ENCODE measurements around the gene BTN3A1. TPM values are rescaled to one million over a fixed set of nuclear protein-coding genes. Genes with fewer than 3 reads are reported as not detected.
A peak's percentile ranks its signal among the peaks of the same experiment; 100 is the strongest.

The BTN3A1 gene
- total and polyA plus RNA-seq, 8 donors: 3.4 to 76.5 (median 16.4) TPM

DNA sequence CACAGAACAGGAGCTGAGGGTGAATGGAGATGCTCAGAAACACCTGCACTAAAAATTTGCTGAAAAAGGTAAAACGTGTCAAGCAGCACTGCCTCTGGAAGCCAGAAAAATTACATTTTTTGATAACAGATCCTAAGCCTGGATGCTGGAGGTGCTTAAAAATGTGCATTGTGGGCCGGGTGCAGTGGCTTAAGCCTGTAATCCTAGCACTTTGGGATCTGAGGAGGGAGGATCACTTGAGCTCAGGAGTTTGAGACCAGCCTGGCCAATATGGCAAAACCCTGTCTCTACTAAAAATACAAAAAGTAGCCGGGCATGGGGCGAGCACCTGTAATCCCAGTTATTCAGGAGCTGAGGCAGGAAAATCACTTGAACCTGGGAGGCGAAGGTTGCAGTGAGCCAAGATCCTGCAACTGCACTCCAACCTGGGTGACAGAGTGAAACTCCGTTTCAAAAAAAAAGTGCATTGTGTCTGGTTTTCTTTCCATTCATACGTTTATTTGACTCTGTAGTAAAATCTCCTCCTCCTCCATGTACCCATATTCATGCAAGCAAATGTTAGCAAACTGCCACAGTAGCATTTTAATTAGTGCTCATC lies 587 bp upstream of the BTN3A1 start:
- H3K27me3 ChIP-seq: no peaks in the 10 kb centered on the region
- intact Hi-C loops (cut with DNase I; ENCODE audit: low total_unique reads): no loop called here
- no peak for DNase-seq
- peak overlapping the region; percentile 27 to 94 (median 90) for H3K27ac ChIP-seq
- peaks cover 0 to 36% (median 28%) of the 10 kb centered on the region in 4 donors for H3K4me1 ChIP-seq
- peak overlapping the region; percentile 53 to 66 (median 65) for H3K4me3 ChIP-seq
- peaks cover 0 to 7% (median 2%) of the 10 kb centered on the region in 4 donors for H3K36me3 ChIP-seq
- H3K9me3 ChIP-seq: no peaks in the 10 kb centered on the region
- TF ChIP-seq POLR2A (IDR thresholded peaks at IDR 0.05) (no peak), EP300 (IDR thresholded peaks at IDR 0.05) (no peak), POLR2AphosphoS5 (IDR thresholded peaks at IDR 0.05) (no peak)
- TF ChIP-seq, protein P1, sequence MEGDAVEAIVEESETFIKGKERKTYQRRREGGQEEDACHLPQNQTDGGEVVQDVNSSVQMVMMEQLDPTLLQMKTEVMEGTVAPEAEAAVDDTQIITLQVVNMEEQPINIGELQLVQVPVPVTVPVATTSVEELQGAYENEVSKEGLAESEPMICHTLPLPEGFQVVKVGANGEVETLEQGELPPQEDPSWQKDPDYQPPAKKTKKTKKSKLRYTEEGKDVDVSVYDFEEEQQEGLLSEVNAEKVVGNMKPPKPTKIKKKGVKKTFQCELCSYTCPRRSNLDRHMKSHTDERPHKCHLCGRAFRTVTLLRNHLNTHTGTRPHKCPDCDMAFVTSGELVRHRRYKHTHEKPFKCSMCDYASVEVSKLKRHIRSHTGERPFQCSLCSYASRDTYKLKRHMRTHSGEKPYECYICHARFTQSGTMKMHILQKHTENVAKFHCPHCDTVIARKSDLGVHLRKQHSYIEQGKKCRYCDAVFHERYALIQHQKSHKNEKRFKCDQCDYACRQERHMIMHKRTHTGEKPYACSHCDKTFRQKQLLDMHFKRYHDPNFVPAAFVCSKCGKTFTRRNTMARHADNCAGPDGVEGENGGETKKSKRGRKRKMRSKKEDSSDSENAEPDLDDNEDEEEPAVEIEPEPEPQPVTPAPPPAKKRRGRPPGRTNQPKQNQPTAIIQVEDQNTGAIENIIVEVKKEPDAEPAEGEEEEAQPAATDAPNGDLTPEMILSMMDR (IDR thresholded peaks at IDR 0.05): no peak
- WGBS, 5 donors: 32 to 39% (median 35%) methylated on average over 7 of the region's 7 CpGs

GRCh38 chr6:26403893-26404292 lies 1.8 kb downstream of the BTN3A1 start:
- Histone ChIP-seq H3K27ac (no peak overlapping the region), H3K36me3 (peaks cover 0 to 31% (median 26%) of the 10 kb centered on the region in 4 donors), H3K9me3 (no peaks in the 10 kb centered on the region), H3K4me1 (peaks cover 0 to 43% (median 30%) of the 10 kb centered on the region in 4 donors), H3K4me3 (peak overlapping the region in 1 of 4 donors; percentile 66), H3K27me3 (no peaks in the 10 kb centered on the region)
- DNase-seq: no peak
- intact Hi-C loops (cut with DNase I; ENCODE audit: low total_unique reads): no loop called here
- TF ChIP-seq EP300 (IDR thresholded peaks at IDR 0.05): no peak
- no peak for TF ChIP-seq POLR2A (IDR thresholded peaks at IDR 0.05)
- TF ChIP-seq, protein P1 (IDR thresholded peaks at IDR 0.05): no peak
- no peak for TF ChIP-seq POLR2AphosphoS5 (IDR thresholded peaks at IDR 0.05)
- WGBS, 5 donors: 61 to 66% (median 63%) methylated on average over 3 of the region's 3 CpGs

GRCh38 chr6:26404546-26404945 lies 2.5 kb downstream of the BTN3A1 start:
- 82 to 92% (median 90%) methylated on average over 3 of the region's 3 CpGs for WGBS, 5 donors
- Histone ChIP-seq H3K27me3 (no peaks in the 10 kb centered on the region), H3K9me3 (no peaks in the 10 kb centered on the region), H3K36me3 (peaks cover 0 to 38% (median 32%) of the 10 kb centered on the region in 4 donors), H3K4me3 (no peak overlapping the region), H3K4me1 (peaks cover 0 to 43% (median 30%) of the 10 kb centered on the region in 4 donors), H3K27ac (no peak overlapping the region)
- TF ChIP-seq POLR2A (IDR thresholded peaks at IDR 0.05): no peak
- TF ChIP-seq POLR2AphosphoS5 (IDR thresholded peaks at IDR 0.05): no peak
- no peak for DNase-seq
- intact Hi-C loops (cut with DNase I; ENCODE audit: low total_unique reads): no loop called here

DNA sequence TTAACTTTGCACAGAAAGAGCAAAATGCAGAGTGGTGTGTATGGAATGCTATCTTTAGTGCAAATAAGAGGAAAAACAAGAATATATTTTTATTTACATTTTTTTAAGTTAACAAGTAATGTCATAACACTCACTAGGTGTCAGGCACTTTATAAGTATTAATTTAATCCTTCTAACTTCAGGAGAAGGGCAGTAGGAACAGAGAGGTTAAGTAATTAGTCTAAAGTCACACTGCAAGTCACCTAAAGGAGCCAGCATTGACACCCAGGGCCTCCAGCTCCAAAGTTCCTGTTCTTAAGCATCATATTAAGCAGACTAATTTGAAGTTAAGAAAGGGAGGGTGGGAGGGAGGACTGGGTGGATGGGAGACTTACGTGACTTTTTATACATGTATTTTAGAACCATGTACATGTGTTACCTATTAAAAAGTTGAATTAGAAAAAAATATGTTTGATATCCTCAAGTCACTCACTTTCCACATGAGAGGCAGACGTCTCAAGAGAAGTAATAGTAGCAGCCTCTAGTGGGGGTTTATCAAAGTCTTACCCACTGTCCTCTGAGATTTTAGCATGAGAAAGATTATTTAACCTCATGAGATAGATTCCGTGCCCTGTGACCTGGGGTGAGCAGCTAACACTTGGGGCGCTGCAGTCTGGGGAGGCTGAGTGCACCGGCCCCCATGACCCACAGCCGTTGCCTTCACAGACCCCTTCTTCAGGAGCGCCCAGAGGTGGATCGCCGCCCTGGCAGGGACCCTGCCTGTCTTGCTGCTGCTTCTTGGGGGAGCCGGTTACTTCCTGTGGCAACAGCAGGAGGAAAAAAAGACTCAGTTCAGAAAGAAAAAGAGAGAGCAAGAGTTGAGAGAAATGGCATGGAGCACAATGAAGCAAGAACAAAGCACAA lies 7.0 kb downstream of the BTN3A1 start:
- DNase-seq: no peak
- H3K4me1 ChIP-seq: peaks cover 0 to 19% (median 11%) of the 10 kb centered on the region in 4 donors
- intact Hi-C loops (cut with DNase I; ENCODE audit: low total_unique reads): no loop called here
- no peak for TF ChIP-seq POLR2A (IDR thresholded peaks at IDR 0.05)
- TF ChIP-seq POLR2AphosphoS5 (IDR thresholded peaks at IDR 0.05): no peak
- TF ChIP-seq, protein P1 (IDR thresholded peaks at IDR 0.05): no peak
- TF ChIP-seq EP300 (IDR thresholded peaks at IDR 0.05): no peak
- peaks cover 7 to 83% (median 74%) of the 10 kb centered on the region in 4 donors for H3K36me3 ChIP-seq
- 85 to 94% (median 89%) methylated on average over 8 to 10 of the region's 10 CpGs for WGBS, 5 donors
- no peak overlapping the region for H3K27ac ChIP-seq
- H3K9me3 ChIP-seq: no peaks in the 10 kb centered on the region
- H3K27me3 ChIP-seq: no peaks in the 10 kb centered on the region
- no peak overlapping the region for H3K4me3 ChIP-seq

All from stomach (tissue), 9 donors.